HCT116 (cell line): ENCODE results near the gene CTBP1. TPM values are rescaled to one million over a fixed set of nuclear protein-coding genes. Genes with fewer than 3 reads are reported as not detected.

Source experiments
- ATAC-seq: fragments of 200-7000 bp; cut with Tn5 transposase; 2 replicates; pipeline ENCODE4 v1.9.1; 2020; ENCODE audit warnings: mild to moderate bottlenecking, moderate library complexity
- BruUV-seq: library from RNA; stranded (reverse); fragments of 400-500 nt; replicated peaks from 2 replicates; lab custom pipeline; 2021; lab: Mats Ljungman, UMichigan
- CTCF ChIA-PET: fragments of 300-600 bp; sonication (Branson Sonifier 250); formaldehyde crosslinking; loops from one replicate; lab custom pipeline; 2021; ENCODE audit warnings: antibody characterized with exemption; lab: Charles Lee
- POLR2A ChIA-PET: fragments of 300-600, 350-600 bp; sonication (Branson Sonifier 250); formaldehyde crosslinking; loops from one replicate; lab custom pipeline; 2021; ENCODE audit warnings: antibody characterized with exemption; lab: Charles Lee
- RAD21 ChIA-PET, 2 experiments: fragments of 300-600 bp; sonication (Branson Sonifier 250); formaldehyde crosslinking; loops; one replicate each; lab custom pipeline; 2023; ENCODE audit warnings: low total read pairs in 2 of 2; ENCODE audit not compliant: uncharacterized antibody in 2 of 2, unreplicated experiment in 2 of 2, low non-redundant PET in 1 of 2; lab: Charles Lee
- DNase-seq: peaks from one replicate; pipeline ENCODE4 v3.0.0-alpha.2; 2010; ENCODE audit warnings: low read depth, low spot score
- H2AFZ ChIP-seq: fragments of 200-600 bp; shearing (Covaris generic), sonication (generic); 2 replicates; pipeline ENCODE4 v1.6.1; 2017; ENCODE audit warnings: low read depth, mixed run types, mixed read lengths, antibody characterized with exemption, low read length; ENCODE audit not compliant: poor library complexity, severe bottlenecking
- H3K27ac ChIP-seq: 2 replicates; pipeline ENCODE4 v1.5.1; 2012; ENCODE audit warnings: low read depth, low read length
- H3K27me3 ChIP-seq: fragments of 200-600 bp; sonication (generic); 2 replicates; pipeline ENCODE4 v1.6.1; 2016; ENCODE audit warnings: mixed run types, low read length, mixed read lengths; ENCODE audit not compliant: insufficient read depth
- H3K36me3 ChIP-seq, 2 experiments: fragments of 200-500 bp in 1 of 2; fragments of 200-600 bp in 1 of 2; sonication (Bioruptor generic) in 1 of 2; sonication (generic) in 1 of 2; 2 replicates each; pipeline versions ENCODE4 v1.5.1 to v1.6.1; 2014 to 2016; ENCODE audit warnings: low read length in 2 of 2, inconsistent platforms in 1 of 2, mixed read lengths in 1 of 2, mixed run types in 1 of 2; ENCODE audit not compliant: insufficient read depth in 2 of 2, control insufficient read depth in 1 of 2
- H3K4me1 ChIP-seq, 2 experiments: fragments of 200-600 bp in 1 of 2; sonication (generic) in 1 of 2; 2 replicates each; pipeline versions ENCODE4 v1.5.1 to v1.6.1; 2012 to 2017; ENCODE audit warnings: low read length in 2 of 2, inconsistent platforms in 1 of 2, mild to moderate bottlenecking in 1 of 2, mixed read lengths in 1 of 2, mixed run types in 1 of 2, moderate library complexity in 1 of 2; ENCODE audit not compliant: insufficient read depth in 2 of 2, control insufficient read depth in 1 of 2
- H3K4me2 ChIP-seq: fragments of 200-600 bp; sonication (generic); 2 replicates; pipeline ENCODE4 v1.6.1; 2017; ENCODE audit warnings: mixed run types, low read length, mixed read lengths
- H3K4me3 ChIP-seq, 2 experiments: fragments of 200-600 bp in 1 of 2; sonication (generic) in 1 of 2; replicated peaks in 1 of 2; 2 replicates each; pipeline ENCODE4 v1.5.1; 2011 to 2016; ENCODE audit warnings: low read length in 2 of 2, control low read depth in 1 of 2, low read depth in 1 of 2, mild to moderate bottlenecking in 1 of 2, mixed read lengths in 1 of 2, mixed run types in 1 of 2
- H3K79me2 ChIP-seq: fragments of 200-600 bp; sonication (generic); 2 replicates; pipeline ENCODE4 v1.6.1; 2017; ENCODE audit warnings: mild to moderate bottlenecking, mixed run types, low read length, moderate library complexity, mixed read lengths; ENCODE audit not compliant: insufficient read depth
- H3K9ac ChIP-seq: fragments of 200-600 bp; sonication (generic); 2 replicates; pipeline ENCODE4 v1.6.1; 2016; ENCODE audit warnings: low read length, mixed read lengths
- H3K9me2 ChIP-seq: fragments of 200-600 bp; sonication (generic), shearing (Covaris generic); 2 replicates; pipeline ENCODE4 v1.6.1; 2017; ENCODE audit warnings: mixed run types, mild to moderate bottlenecking, moderate library complexity; ENCODE audit not compliant: insufficient read depth
- H3K9me3 ChIP-seq, 2 experiments: fragments of 200-500 bp in 1 of 2; fragments of 200-600 bp in 1 of 2; sonication (Bioruptor generic) in 1 of 2; sonication (generic) in 1 of 2; 2 replicates each; pipeline ENCODE4 v1.6.1; 2014 to 2017; ENCODE audit warnings: low read length in 2 of 2, mixed read lengths in 2 of 2, inconsistent platforms in 1 of 2, low read depth in 1 of 2, mild to moderate bottlenecking in 1 of 2, mixed run types in 1 of 2, moderate library complexity in 1 of 2; ENCODE audit not compliant: control insufficient read depth in 1 of 2, insufficient read depth in 1 of 2
- H4K20me1 ChIP-seq: fragments of 200-600 bp; sonication (generic), shearing (Covaris generic); 2 replicates; pipeline ENCODE4 v1.6.1; 2017; ENCODE audit warnings: mixed run types, mild to moderate bottlenecking, moderate library complexity; ENCODE audit not compliant: insufficient read depth
- CEBPB ChIP-seq: IDR thresholded peaks from 2 replicates; pipeline ENCODE4 v1.6.1; 2012; ENCODE audit warnings: low read depth
- CTCF ChIP-seq, 3 experiments: fragments of 200-600 bp in 1 of 3; sonication (generic) in 1 of 3; IDR thresholded peaks in 2 of 3; conservative IDR thresholded peaks in 1 of 3; 2 replicates each; pipeline ENCODE4 v1.5.1; 2012 to 2017; ENCODE audit warnings: low read depth in 2 of 3, low read length in 2 of 3, antibody characterized with exemption in 1 of 3, borderline replicate concordance in 1 of 3, control low read depth in 1 of 3, mild to moderate bottlenecking in 1 of 3, mixed read lengths in 1 of 3, mixed run types in 1 of 3, moderate library complexity in 1 of 3; ENCODE audit not compliant: insufficient read depth in 1 of 3
- ELF1 ChIP-seq: IDR thresholded peaks from 2 replicates; pipeline ENCODE4 v1.6.1; 2012; ENCODE audit warnings: low read depth, borderline replicate concordance
- EZH2phosphoT487 ChIP-seq: fragments of 200-600 bp; IDR thresholded peaks from 2 replicates; pipeline ENCODE4 v1.6.1; 2018; ENCODE audit warnings: antibody characterized with exemption, borderline replicate concordance
- FOSL1 ChIP-seq: IDR thresholded peaks from 2 replicates; pipeline ENCODE4 v1.6.1; 2012; ENCODE audit warnings: low read depth
- RAD21 ChIP-seq: IDR thresholded peaks from 2 replicates; pipeline ENCODE4 v1.6.1; 2012; ENCODE audit warnings: low read depth, mild to moderate bottlenecking
- REST ChIP-seq: IDR thresholded peaks from 2 replicates; pipeline ENCODE4 v1.6.1; 2012; ENCODE audit warnings: low read depth
- SIN3A ChIP-seq: IDR thresholded peaks from 2 replicates; pipeline ENCODE4 v1.6.1; 2012; ENCODE audit warnings: low read depth
- SRF ChIP-seq: IDR thresholded peaks from 2 replicates; pipeline ENCODE4 v1.6.1; 2012; ENCODE audit warnings: low read depth
- YY1 ChIP-seq: IDR thresholded peaks from 2 replicates; pipeline ENCODE4 v1.6.1; 2011; ENCODE audit warnings: low read length, low read depth, moderate library complexity, mild to moderate bottlenecking; ENCODE audit not compliant: insufficient replicate concordance; ENCODE audit errors: extremely low read depth
- ZFX ChIP-seq: fragments of 450-650 bp; IDR thresholded peaks from 2 replicates; pipeline ENCODE4 v1.6.1; 2017
- intact Hi-C: fragments of 100-400 bp; cut with micrococcal nuclease; formaldehyde crosslinking; loops from 2 replicates; pipeline ENCODE4 v1.10.0; 2022
- total RNA-seq: library from RNA; stranded (reverse); gene quantifications from one replicate; pipeline ENCODE4 v1.2.1, GENCODE V29; 2021; ENCODE audit not compliant: unreplicated experiment
- TF ChIP-seq, protein P1 (sequence below): IDR thresholded peaks from 2 replicates; pipeline ENCODE4 v1.6.1; 2011; ENCODE audit warnings: mild to moderate bottlenecking, low read length, moderate library complexity; ENCODE audit not compliant: insufficient replicate concordance; ENCODE audit errors: extremely low read depth

CTBP1 gene
- total RNA-seq, 1 experiment from 2014 or later = 175 TPM

DNA sequence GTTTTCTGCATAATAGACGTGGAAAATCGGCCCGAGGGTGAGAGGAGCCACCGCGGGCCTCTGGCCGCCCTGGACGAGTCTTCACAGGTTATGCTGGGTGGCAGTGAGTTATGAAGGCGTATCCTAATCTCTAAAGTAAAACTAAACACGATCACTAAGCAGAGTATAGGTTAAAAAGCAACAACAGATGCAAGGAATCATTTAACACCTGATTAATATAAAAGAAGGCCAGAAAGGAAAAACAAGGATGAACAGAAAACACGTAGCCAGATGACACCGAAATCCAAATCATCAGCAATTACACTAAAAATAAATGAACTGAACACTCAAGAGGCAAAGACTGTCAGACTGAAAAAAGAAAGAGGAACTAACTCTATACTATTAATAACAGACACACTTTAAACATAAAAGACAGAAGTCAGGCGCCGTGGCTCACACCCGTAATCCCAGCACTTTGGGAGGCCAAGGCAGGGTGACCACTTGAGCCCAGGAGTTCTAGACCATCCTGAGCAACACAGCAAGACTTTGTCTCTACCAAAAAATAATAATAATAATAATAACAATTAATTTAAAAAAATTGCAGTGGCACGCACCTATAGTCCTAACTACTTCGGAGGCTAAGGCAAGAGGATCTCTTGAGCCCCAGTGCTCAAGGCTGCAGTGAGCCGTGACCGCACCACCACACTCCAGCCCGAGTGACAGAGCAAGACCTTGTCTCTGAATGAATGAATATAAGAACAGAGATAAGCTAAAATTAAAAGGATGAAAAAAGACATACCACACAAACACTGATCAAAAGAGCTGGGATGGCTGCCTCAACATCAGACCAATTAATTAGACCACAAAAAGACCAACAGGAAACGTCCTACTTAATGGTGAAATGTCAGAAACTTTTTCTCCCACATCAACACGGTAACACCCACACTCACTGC, 30.0 kb downstream of the CTBP1 start (continued):
- TF ChIP-seq CTCF (IDR thresholded peaks at IDR 0.05 in 2 of 3, conservative IDR thresholded peaks at IDR 0.05 in 1 of 3; ENCODE audit: borderline replicate concordance in 1 of 3, insufficient read depth in 1 of 3, low read depth in 2 of 3, low read length in 2 of 3) (no peak), SRF (no peak), FOSL1 (no peak), RAD21 (no peak)
- TF ChIP-seq, protein P1, sequence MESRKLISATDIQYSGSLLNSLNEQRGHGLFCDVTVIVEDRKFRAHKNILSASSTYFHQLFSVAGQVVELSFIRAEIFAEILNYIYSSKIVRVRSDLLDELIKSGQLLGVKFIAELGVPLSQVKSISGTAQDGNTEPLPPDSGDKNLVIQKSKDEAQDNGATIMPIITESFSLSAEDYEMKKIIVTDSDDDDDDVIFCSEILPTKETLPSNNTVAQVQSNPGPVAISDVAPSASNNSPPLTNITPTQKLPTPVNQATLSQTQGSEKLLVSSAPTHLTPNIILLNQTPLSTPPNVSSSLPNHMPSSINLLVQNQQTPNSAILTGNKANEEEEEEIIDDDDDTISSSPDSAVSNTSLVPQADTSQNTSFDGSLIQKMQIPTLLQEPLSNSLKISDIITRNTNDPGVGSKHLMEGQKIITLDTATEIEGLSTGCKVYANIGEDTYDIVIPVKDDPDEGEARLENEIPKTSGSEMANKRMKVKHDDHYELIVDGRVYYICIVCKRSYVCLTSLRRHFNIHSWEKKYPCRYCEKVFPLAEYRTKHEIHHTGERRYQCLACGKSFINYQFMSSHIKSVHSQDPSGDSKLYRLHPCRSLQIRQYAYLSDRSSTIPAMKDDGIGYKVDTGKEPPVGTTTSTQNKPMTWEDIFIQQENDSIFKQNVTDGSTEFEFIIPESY = no peak

GRCh38 chr4:1217366-1217765, 31.6 kb downstream of the CTBP1 start:
- ChIA-PET RAD21 (no interaction called here), CTCF (no interaction called here), POLR2A (no interaction called here)
- Histone ChIP-seq H3K9me2 (no peaks in the 10 kb centered on the region), H3K9me3 (no peaks in the 10 kb centered on the region), H3K4me2 (no peak overlapping the region), H3K36me3 (peaks cover 18 to 27% of the 10 kb centered on the region in 2 experiments; a peak in 3 of 4 replicates), H4K20me1 (no peaks in the 10 kb centered on the region), H3K79me2 (peaks cover 17% of the 10 kb centered on the region; the same call in 1 of the 2 replicates), H3K4me3 (no peak overlapping the region), H2AFZ (no peak overlapping the region), H3K27me3 (no peaks in the 10 kb centered on the region), H3K4me1 (no peaks in the 10 kb centered on the region), H3K9ac (no peak overlapping the region), H3K27ac (no peak overlapping the region)
- no peak for DNase-seq
- intact Hi-C loops = no loop called here
- BruUV-seq = no TSS peak
- ATAC-seq = no peak
- TF ChIP-seq EZH2phosphoT487 (no peak), CTCF (IDR thresholded peaks at IDR 0.05 in 2 of 3, conservative IDR thresholded peaks at IDR 0.05 in 1 of 3; ENCODE audit: borderline replicate concordance in 1 of 3, insufficient read depth in 1 of 3, low read depth in 2 of 3, low read length in 2 of 3) (no peak), CEBPB (no peak), ELF1 (no peak), ZFX (no peak), SIN3A (no peak), REST (no peak), YY1 (no peak), FOSL1 (no peak), RAD21 (no peak)
